ENCODE results near the gene SRSF9. TPM values are rescaled to one million over a fixed set of nuclear protein-coding genes. Genes with fewer than 3 reads are reported as not detected.
A peak's percentile ranks its signal among the peaks of the same experiment; 100 is the strongest.

The SRSF9 gene
- polyA plus RNA-seq, 1 of the 3 experiments (the other 2 are of a cell fraction) = 210 TPM

GRCh38 chr12:120485961-120486881 is 16.7 kb upstream of the SRSF9 start:
- no peak overlapping the region for H3K4me3 ChIP-seq (ENCODE audit: low read depth in 2 of 2, low read length in 1 of 2)
- peaks cover 0 to 4% of the 10 kb centered on the region in 2 experiments for H3K36me3 ChIP-seq (replicated peaks in 1 of 2; ENCODE audit: control insufficient read depth in 1 of 2, insufficient read depth in 2 of 2, low read length in 1 of 2)
- H3F3A ChIP-seq (replicated peaks; ENCODE audit: insufficient read depth) = no peaks in the 10 kb centered on the region
- H2AFZ ChIP-seq (ENCODE audit: low read depth) = no peak overlapping the region
- WGBS (ENCODE audit: low lambda C conversion rate) = 85% methylated on average over 7 of the region's 7 CpGs
- no peaks in the 10 kb centered on the region for H3K9me2 ChIP-seq
- H3K4me2 ChIP-seq = no peak overlapping the region
- 0 out of 2 replicates have a peak, but pooled peaks cover 4% of the 10 kb centered on the region for H3K79me2 ChIP-seq (ENCODE audit: insufficient read depth)
- 0 out of 4 replicates have a peak overlapping the region, but pooled peaks of 1 of the 2 experiments have one; percentile 2 for H3K27ac ChIP-seq (ENCODE audit: low read depth in 2 of 2, low read length in 1 of 2)
- H3K27me3 ChIP-seq (ENCODE audit: insufficient read depth) = no peaks in the 10 kb centered on the region
- peak; percentile 16 for DNase-seq
- H3K9ac ChIP-seq = no peak overlapping the region
- peaks cover 0 to 6% of the 10 kb centered on the region in 2 experiments; a peak in 1 of 4 replicates for H3K4me1 ChIP-seq (ENCODE audit: control insufficient read depth in 1 of 2, insufficient read depth in 2 of 2, low read depth in 1 of 2, low read length in 1 of 2)
- H4K20me1 ChIP-seq (ENCODE audit: insufficient read depth) = no peaks in the 10 kb centered on the region
- POLR2A ChIA-PET = interaction anchor here (0.6 to 1.4 kb wide), 2 partner anchors 9 to 48 kb away, joined by 3 to 10 read pairs; partner anchors contain the start of genes COX6A1 and DYNLL1
- TF ChIP-seq RCOR1 (IDR thresholded peaks at IDR 0.05; ENCODE audit: low read length) (0 out of 2 replicates have a peak, but pooled peaks have one; percentile 20), EP300 (IDR thresholded peaks at IDR 0.05; ENCODE audit: borderline replicate concordance in 1 of 2, low read depth in 1 of 2, low read length in 1 of 2) (peak in 1 of 2 experiments; percentile 59; a peak in 1 of 4 replicates)
- TF ChIP-seq, protein P1, sequence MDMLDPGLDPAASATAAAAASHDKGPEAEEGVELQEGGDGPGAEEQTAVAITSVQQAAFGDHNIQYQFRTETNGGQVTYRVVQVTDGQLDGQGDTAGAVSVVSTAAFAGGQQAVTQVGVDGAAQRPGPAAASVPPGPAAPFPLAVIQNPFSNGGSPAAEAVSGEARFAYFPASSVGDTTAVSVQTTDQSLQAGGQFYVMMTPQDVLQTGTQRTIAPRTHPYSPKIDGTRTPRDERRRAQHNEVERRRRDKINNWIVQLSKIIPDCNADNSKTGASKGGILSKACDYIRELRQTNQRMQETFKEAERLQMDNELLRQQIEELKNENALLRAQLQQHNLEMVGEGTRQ (IDR thresholded peaks at IDR 0.05; ENCODE audit: borderline replicate concordance, low read depth, low read length) = no peak
- H3K9me3 ChIP-seq = no peaks in the 10 kb centered on the region
- CTCF ChIA-PET = interaction anchor here (1.0 to 1.6 kb wide), 2 partner anchors 10 to 17 kb away, joined by 4 to 10 read pairs; partner anchors contain the start of genes DYNLL1 and SRSF9

- no peak for TF ChIP-seq RFX5 (IDR thresholded peaks at IDR 0.05; ENCODE audit: low read length)
- Histone ChIP-seq H3K4me1 (ENCODE audit: control insufficient read depth in 1 of 2, insufficient read depth in 2 of 2, low read depth in 1 of 2, low read length in 1 of 2) (peaks cover 0 to 6% of the 10 kb centered on the region in 2 experiments; a peak in 1 of 4 replicates), H3K27me3 (ENCODE audit: insufficient read depth) (no peaks in the 10 kb centered on the region), H3K9ac (no peak overlapping the region), H3K4me2 (no peak overlapping the region), H3K27ac (ENCODE audit: low read depth in 2 of 2, low read length in 1 of 2) (no peak overlapping the region), H3K4me3 (ENCODE audit: low read depth in 2 of 2, low read length in 1 of 2) (no peak overlapping the region), H3K36me3 (replicated peaks in 1 of 2; ENCODE audit: control insufficient read depth in 1 of 2, insufficient read depth in 2 of 2, low read length in 1 of 2) (no peaks in the 10 kb centered on the region), H2AFZ (ENCODE audit: low read depth) (no peak overlapping the region), H4K20me1 (ENCODE audit: insufficient read depth) (no peaks in the 10 kb centered on the region), H3K79me2 (ENCODE audit: insufficient read depth) (no peaks in the 10 kb centered on the region), H3K9me3 (no peaks in the 10 kb centered on the region), H3F3A (replicated peaks; ENCODE audit: insufficient read depth) (no peaks in the 10 kb centered on the region), H3K9me2 (no peaks in the 10 kb centered on the region)
- CTCF ChIA-PET = interaction anchor here (0.7 to 1.2 kb wide), 3 partner anchors 10 to 15 kb away, joined by 3 to 4 read pairs (median 3); no protein-coding TSS in a partner anchor
- POLR2A ChIA-PET = interaction anchor here (0.8 kb wide), 1 partner anchor 15 kb away, joined by 10 read pairs; no protein-coding TSS in a partner anchor
- 100% methylated on average over 1 of the region's 1 CpG for WGBS (ENCODE audit: low lambda C conversion rate)
- no peak for DNase-seq
These were observed 14.1 kb upstream of the SRSF9 start for GRCh38 chr12:120483621-120484020.

- H3K27ac ChIP-seq (ENCODE audit: low read depth in 2 of 2, low read length in 1 of 2) = no peak overlapping the region
- POLR2A ChIA-PET = no interaction called here
- H3K9me3 ChIP-seq = no peaks in the 10 kb centered on the region
- no peaks in the 10 kb centered on the region for H4K20me1 ChIP-seq (ENCODE audit: insufficient read depth)
- H3K4me1 ChIP-seq (ENCODE audit: control insufficient read depth in 1 of 2, insufficient read depth in 2 of 2, low read depth in 1 of 2, low read length in 1 of 2) = peaks cover 0 to 1% of the 10 kb centered on the region in 2 experiments; a peak in 1 of 4 replicates
- no peak for DNase-seq
- H3F3A ChIP-seq (replicated peaks; ENCODE audit: insufficient read depth) = no peaks in the 10 kb centered on the region
- no peak overlapping the region for H3K4me3 ChIP-seq (ENCODE audit: low read depth in 2 of 2, low read length in 1 of 2)
- no peaks in the 10 kb centered on the region for H3K9me2 ChIP-seq
- no peak overlapping the region for H3K9ac ChIP-seq
- H3K79me2 ChIP-seq (ENCODE audit: insufficient read depth) = no peaks in the 10 kb centered on the region; the same call in 1 of the 2 replicates
- H2AFZ ChIP-seq (ENCODE audit: low read depth) = no peak overlapping the region
- no peaks in the 10 kb centered on the region for H3K36me3 ChIP-seq (replicated peaks in 1 of 2; ENCODE audit: control insufficient read depth in 1 of 2, insufficient read depth in 2 of 2, low read length in 1 of 2)
- no peaks in the 10 kb centered on the region for H3K27me3 ChIP-seq (ENCODE audit: insufficient read depth)
- H3K4me2 ChIP-seq = no peak overlapping the region
- CTCF ChIA-PET = interaction anchor here (2.5 kb wide), 1 partner anchor 11 kb away, joined by 7 read pairs; the partner anchor contains the start of gene SRSF9
- WGBS (ENCODE audit: low lambda C conversion rate) = 93% methylated on average over 9 of the region's 9 CpGs
- no peak for TF ChIP-seq EP300 (IDR thresholded peaks at IDR 0.05; ENCODE audit: borderline replicate concordance in 1 of 2, low read depth in 1 of 2, low read length in 1 of 2)
- TF ChIP-seq GATA2 (CRISPR knock-in tag; IDR thresholded peaks at IDR 0.05) = no peak
- TF ChIP-seq POLR2AphosphoS5 (IDR thresholded peaks at IDR 0.05; ENCODE audit: low read depth, low read length) = no peak
- no peak for TF ChIP-seq NRF1 (IDR thresholded peaks at IDR 0.05; ENCODE audit: low read depth, low read length)
- TF ChIP-seq, protein P1 (IDR thresholded peaks at IDR 0.05; ENCODE audit: borderline replicate concordance, low read depth, low read length) = no peak
- TF ChIP-seq, protein P2, sequence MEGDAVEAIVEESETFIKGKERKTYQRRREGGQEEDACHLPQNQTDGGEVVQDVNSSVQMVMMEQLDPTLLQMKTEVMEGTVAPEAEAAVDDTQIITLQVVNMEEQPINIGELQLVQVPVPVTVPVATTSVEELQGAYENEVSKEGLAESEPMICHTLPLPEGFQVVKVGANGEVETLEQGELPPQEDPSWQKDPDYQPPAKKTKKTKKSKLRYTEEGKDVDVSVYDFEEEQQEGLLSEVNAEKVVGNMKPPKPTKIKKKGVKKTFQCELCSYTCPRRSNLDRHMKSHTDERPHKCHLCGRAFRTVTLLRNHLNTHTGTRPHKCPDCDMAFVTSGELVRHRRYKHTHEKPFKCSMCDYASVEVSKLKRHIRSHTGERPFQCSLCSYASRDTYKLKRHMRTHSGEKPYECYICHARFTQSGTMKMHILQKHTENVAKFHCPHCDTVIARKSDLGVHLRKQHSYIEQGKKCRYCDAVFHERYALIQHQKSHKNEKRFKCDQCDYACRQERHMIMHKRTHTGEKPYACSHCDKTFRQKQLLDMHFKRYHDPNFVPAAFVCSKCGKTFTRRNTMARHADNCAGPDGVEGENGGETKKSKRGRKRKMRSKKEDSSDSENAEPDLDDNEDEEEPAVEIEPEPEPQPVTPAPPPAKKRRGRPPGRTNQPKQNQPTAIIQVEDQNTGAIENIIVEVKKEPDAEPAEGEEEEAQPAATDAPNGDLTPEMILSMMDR (IDR thresholded peaks at IDR 0.05) = no peak
- TF ChIP-seq RFX5 (IDR thresholded peaks at IDR 0.05; ENCODE audit: low read length) = no peak
- TF ChIP-seq, protein P3, sequence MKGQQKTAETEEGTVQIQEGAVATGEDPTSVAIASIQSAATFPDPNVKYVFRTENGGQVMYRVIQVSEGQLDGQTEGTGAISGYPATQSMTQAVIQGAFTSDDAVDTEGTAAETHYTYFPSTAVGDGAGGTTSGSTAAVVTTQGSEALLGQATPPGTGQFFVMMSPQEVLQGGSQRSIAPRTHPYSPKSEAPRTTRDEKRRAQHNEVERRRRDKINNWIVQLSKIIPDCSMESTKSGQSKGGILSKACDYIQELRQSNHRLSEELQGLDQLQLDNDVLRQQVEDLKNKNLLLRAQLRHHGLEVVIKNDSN (IDR thresholded peaks at IDR 0.05; ENCODE audit: borderline replicate concordance, low read depth) = no peak
- TF ChIP-seq MEF2A (IDR thresholded peaks at IDR 0.05; ENCODE audit: borderline replicate concordance, low read depth) = no peak
- TF ChIP-seq TAF1 (IDR thresholded peaks at IDR 0.05; ENCODE audit: borderline replicate concordance, low read depth, low read length) = no peak
These were observed 11.6 kb upstream of the SRSF9 start for GRCh38 chr12:120481022-120481767.
